GM18907 (cell line): ENCODE results near the gene PDE4D.

Experiments used
- ATAC-seq: cut with Tn5 transposase; IDR thresholded peaks from one replicate; pipeline ENCODE4 v1.9.1; 2021; ENCODE audit warnings: mild to moderate bottlenecking, moderate library complexity; ENCODE audit not compliant: unreplicated experiment

Gene PDE4D

DNA sequence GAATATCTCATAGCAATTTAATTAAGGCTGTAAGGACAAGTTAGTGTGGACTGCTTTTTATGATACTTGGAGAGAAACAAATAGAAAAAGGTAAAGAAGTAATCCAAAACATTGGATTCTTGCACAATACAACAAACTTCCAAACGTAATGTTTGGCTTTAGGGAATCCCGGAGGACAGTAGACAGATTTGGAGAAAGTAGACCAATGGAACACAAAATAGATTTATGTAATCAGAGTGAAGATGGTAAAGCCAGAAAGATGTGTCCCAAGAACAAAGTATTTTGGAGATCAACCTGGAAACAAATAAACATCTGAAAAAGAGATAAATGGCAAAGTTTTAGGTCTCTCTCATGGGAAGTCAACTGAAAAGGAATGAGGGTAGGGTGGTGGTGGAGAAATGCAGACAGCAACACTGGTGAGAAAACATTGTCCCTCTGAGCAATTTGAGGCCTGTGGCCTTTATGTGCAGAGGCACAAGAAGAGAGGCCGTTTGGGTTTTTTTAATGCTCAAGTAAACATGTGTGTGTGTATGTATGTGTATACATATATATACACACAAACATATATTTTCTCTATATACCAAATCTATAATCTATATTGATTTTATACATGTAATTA, 620.6 kb downstream of the PDE4D start:
- ATAC-seq, result no peak

DNA sequence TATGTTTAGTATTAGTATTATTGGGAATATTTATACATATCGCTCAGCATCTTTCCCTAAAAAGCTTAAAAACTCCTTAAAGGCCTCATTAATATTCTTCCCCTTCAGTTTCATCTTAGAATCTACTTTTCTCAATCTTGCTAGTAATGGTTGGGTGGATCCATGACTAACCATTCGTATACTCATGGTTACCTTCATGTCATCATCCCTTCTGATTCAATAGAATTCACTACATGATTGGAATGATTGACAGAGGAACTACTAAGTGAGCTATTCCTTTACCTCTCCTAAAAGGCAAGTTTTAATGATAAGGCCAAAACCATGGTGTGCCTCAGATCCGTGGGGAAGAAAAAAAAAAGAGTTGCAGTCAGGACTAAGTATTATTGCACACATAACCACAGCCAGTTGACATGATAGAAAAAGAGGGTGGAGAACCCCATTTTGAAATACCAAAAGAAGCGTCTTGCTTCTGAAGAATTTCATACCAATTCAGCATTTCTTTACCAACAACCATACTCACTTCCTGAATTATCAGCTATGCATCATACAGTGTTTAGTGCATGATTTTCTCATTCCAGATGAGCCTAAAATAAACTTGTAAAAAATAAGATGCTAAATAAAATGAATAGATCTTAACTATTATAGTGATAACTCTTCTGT, 624.6 kb downstream of the PDE4D start:
- no peak for ATAC-seq

DNA sequence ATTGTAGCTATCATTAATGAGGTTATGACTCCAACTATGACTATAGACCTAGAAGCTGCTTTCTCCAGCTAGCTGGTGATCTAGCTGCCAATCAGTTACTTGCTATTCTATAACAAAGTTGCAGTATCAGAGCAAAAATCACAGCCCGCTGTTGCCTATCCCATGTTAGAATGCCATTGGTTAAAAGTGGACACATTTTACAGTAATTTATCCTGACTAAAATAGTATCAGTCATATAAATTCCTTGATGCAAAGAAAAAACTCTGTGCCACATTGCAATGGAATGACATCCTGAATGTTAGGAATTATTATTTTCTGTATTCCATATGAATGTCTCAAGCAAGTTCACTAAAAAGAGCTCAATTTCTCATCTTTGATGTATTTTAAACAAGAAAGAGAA, 626.5 kb downstream of the PDE4D start:
- ATAC-seq, result no peak

DNA sequence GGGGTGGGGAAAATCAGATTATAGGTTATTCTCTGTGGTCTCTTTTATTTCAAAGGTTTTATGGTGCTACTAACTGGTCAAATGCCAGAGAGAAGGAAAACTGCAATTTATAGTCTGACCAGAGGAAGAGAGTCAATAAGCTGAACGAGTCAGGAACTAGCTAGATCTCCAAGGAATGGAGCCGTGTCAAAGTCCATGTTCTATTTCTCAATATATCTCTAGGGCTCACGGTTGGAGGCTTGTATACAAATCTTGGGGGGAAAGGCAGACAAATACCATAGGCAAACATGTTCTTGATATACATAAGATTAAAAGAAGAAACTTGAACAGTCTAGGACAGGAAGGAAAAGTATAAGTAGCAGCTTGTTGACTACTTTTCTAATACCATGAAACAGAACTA, 627.1 kb downstream of the PDE4D start:
- no peak for ATAC-seq

DNA sequence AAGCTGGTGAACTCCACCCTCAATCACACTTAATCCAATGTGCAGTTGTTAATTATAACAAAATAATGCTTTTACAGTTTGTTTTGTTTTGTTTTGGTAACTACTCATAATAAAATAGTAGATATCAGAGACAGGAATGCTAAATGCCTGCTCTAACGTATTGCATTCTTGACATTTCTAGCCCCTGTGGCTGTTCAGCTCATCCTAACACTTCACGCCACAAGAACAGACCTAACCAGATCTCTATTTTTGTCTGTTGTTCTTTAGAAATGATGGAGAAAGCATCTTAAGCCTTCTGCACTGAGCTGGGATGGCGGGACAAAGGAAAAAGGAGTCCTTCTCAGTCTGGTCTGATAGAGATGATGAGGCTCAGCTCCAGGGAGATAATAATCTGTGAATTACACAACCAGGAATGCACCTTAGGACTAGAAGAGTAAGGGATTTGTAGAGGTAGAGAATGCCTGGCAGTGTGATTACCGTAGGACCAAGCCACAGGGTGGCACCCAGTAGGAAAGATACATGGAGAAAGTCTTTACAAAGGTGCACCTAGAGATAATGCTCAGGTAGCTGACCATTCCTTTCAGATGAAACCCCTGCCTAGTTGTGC, 628.8 kb downstream of the PDE4D start:
- ATAC-seq, result no peak

DNA sequence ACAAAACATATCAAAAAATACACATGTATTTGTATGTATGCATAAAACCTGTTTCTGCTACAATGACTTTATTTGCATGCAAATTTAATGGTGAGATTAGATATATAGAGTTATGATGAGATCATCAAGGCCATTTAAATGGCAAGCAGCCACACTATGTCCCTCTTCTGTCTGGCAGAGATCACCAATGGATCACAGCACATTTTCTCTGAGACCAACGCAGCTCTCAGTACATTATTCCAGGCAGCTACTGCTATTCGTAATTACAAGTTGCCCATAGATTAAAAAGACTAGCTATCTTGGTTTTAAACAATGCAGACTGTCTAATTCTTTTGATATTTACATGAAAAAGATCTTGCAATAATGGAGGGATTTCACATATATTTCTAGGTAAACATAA, 629.5 kb downstream of the PDE4D start:
- ATAC-seq, result no peak

DNA sequence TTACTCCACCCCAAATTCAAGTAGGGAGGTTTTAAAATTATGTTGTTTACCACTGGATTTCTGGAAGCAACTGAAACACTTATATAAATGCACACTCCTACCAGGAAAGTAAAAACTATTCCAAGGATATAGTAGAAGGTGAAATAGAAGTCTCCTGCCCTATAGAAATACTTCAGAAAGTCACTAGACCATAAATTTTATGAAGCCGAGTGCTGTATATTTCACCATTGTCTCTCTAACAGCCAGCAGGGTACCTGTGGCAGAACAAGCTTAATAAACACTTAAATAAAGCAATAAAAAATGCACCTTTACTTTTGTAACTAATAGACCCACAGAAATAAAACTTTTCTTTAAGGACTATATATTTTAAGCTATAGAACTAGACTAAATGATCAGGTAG, 631.6 kb downstream of the PDE4D start:
- ATAC-seq, result no peak

DNA sequence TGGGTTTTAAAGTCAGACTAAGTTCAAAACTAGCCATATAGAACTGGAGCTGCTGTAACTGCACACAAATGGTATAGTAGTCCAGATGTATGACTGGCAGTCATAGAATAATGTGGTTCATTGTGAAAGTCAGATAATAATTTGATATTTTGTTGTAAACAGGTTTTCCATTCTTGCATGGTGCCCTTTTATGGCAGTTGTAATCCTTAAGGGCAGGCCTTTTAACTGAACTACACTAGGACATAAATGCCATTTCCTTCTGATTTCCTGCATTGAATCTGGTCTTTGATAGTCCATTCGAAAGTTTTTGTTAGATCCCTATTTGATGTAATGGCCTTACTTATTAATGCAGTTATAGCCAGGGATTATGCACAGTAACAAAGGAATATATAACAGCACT, 632.6 kb downstream of the PDE4D start:
- ATAC-seq, result no peak

DNA sequence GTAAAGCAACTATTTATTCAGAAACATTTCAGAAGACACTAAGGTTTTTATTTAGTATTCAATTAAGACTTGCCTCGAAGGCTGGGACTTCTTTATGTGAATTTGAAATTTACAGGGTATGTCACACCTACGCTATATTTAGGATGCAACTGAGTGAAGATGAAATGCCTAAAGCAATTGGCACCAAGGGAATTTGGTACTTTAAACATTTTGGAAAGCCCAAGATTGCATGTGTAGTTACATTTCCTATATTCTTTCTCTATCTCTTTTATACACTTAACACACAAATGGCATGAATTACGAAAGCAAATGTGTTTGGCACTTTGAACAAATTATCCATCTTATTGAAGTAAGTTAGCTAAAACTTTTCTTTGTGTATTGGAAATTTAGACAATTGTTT, 633.3 kb downstream of the PDE4D start:
- ATAC-seq, result no peak

DNA sequence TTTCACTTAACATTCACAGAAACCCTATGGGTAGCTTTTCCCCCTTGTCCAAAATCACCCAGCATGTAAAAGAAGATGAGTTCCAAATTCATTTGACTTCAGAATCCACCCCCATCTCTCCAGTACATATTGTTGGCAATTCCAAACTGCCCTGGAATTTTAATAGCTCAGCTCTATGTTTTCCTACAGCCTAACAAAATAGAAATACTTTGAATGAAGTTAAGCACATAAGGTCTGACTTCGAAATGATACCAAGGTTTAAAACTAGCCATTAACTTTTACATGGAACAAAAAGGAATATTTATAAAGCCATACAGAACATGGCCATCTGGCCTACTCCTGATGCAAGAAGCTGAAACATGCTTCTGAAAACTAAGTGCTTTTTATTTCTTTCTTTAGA, 634.3 kb downstream of the PDE4D start:
- no peak for ATAC-seq

DNA sequence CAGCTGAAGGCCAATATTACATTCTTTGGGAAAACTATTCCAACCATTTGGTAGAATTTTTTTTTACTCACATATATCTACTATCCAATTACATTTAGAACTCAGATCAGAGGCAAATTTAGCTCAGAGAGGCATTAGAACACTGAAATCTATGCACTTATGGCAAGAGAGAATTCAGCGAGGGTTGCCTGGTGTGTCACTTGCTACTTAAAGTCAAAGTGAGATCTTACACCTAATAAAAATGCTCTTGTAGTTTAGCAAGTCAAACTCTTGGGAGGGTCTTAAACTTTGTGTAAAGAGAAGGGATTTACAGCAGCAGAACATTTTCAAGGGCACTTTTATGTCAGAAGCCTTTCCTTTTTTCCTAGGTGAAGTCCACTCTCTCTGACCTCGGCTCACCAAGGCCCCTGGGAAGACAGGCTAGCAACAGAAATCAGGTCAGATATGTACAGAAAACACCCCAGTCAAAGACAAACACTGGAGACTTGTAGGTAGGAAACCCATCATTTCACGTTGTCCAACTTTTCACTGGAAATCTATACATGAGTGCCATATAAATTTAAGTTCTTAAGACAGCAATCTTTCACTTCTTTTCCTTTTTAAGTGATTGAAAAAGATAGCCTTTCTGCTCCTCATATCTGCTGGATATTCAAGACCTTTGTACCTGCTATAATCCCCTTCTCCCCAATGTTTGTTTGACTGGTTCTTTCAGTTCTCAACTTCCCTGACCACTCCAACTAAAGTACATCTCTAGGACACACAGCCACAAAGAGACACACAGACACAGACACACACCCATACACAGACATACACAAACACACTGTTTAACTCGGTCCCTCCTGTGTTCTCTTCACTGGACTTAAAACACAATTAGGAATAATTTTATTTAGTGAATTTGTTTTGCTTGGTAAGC, 635.8 kb downstream of the PDE4D start:
- ATAC-seq, result no peak

DNA sequence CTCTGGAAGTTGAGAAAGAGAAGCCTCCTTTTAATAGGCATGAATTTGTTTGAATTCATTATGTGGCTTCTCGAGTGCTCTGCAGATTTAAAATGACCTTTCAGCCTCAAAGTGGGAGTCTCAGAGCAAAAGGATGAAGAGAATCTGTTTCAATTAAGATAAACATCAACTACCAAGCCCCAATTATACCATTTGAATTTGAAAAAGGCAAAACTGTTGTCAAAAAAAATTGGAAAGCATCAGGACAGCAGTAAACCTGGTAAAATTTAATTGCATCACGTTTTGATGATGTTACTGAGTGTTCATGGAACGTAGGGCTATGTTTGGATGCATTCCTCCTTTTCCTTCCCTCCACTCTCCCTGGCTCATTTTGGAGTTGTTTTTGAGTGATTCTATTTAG, 637.2 kb downstream of the PDE4D start:
- ATAC-seq, result no peak

DNA sequence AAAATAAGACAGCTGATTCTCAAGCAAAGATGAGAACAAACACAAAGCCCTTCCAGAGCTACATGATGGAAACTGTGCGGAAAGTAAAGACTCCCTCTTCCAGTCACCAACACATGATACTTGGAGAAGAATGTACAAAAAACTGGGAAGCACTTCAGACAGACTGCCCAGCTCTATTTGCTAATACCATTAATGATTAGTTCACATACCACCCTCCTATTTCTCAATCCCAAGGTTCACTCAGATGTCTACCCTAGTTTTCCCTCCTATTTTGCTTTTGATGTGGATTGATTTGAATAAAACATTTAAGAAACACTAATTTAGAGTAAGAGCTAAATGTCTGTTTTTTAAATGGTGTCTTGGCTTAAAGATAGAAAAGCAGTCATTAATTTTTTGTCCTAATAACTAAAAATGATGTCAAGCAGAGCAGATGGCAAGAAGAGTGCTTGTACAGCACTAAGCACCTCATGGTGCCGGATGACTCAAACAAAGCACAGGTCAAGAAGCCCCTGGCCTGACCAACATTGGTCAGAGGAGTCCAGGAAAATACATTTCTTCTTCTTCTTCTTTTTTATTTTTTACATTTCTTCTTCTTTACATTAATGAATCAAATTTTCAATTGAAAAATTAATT, 639.4 kb downstream of the PDE4D start:
- ATAC-seq, result no peak

DNA sequence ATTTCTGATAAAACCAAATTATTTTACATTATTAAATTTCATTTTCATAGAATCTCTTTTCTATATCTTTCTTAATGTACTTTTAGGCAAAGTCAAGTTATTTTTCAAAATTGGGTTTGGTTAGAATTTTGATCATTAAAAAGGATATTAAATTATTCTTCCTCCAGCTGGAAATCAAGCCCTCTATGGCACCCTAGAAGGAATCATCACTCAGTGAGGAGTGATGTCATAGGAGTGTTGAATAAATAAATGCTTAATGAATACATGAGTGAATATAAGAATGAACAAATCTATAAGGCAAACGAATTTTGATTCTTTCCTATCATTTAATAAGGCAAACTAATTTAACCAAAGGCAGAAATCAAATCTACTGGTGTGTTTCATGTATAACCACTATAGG, 639.9 kb downstream of the PDE4D start:
- no peak for ATAC-seq

DNA sequence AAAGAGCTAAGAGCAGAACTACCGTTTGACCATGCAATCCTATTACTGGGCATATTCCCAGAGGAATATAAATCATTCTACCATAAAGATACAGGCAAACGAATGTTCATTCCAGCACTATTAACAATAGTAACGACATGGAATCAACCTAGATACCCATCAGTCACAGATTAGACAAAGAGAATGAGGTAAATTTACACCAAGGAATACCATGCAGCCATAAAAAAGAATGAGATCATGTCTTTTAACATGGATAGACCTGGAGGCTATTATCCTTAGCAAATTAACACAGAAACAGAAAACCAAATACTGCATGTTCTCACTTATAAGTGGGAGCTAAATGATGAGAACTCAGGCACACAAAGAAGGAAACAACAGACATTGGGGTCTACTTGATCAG, 641.9 kb downstream of the PDE4D start:
- no peak for ATAC-seq

DNA sequence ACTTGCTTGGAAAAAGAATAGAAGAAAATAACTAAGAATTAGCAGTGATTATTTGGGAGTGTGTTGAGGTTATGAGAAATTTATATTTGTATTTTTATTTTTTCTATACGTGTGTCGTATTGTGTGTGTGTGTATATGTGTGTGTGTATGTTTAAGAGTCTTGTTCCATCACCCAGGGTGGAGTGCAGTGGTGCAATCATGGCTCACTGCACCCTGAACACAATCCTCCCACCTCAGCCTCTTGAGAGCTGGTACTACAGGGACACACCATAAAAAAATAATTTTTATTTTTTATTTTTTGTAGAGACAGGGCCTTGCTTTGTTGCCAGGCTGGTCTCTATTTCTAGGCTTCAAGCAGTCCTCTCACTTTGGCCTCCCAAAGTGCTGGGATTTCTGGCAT, 643.8 kb downstream of the PDE4D start:
- ATAC-seq, result no peak

DNA sequence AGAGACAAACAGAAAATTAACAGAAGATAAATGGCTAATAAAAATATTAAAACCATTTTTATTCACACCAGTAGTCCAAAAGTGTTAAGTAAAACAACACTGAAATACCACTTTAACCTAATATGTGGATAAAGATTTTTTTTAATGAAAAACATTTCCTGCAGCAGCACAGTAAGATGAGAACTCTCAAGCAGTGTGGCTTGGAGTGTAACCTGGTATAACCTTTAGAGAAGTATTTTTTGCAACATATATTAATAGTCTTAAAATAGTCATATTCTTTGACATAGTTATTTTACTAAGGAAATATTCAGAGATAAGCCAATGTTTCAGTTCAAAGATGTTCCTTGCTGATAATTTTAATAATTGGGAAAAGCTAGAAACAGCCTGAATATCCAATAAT, 644.4 kb downstream of the PDE4D start:
- ATAC-seq, result no peak

DNA sequence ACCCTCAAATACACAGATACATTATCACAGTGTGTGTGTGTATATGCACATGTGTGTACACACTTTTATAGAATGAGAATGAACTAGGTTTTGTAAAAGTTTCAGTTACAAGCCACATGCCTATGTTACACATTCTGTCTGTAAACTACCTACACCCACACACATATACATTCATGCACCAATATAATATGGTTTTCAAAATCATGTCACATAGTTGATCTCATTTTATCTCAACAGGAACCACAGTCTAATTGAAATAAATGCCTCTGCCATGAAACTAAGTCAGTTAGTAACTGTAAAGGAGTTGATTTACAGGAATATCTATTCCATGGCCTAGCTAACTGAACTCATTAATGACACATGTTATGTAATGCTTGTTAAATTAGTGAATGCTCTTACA, 646.6 kb downstream of the PDE4D start:
- ATAC-seq, result no peak

DNA sequence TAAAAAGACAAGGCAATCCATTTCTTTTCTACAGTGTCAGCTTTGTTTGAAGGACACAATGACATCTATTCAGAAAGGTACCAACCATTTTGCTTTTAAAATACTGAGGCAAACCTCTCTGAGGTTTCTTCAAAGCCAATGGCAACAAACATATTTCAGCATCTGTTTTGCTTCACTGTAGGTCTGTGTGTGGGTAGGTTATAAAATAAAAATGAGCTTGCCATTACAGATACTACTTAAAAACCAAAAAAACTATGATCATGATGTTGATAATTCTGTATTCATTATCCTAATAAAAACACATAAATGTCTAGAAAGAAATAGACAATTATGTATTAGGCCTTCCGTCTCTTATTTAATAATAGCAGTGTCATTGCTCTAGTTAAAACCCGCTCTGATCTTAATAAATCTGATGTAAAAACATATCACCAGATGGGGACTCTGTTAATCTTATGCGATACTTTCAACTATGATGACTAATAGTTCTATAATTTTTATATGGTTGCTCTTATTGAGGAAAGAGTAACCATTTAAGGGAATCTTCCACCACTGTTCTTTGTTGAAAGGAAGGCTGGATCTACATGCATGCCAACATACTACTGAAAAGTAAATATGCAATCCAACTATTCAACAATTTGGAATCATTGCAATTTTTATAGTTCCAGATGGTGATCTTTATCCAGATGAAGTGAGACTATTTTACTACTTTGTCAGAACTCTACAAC, 647.2 kb downstream of the PDE4D start:
- no peak for ATAC-seq

DNA sequence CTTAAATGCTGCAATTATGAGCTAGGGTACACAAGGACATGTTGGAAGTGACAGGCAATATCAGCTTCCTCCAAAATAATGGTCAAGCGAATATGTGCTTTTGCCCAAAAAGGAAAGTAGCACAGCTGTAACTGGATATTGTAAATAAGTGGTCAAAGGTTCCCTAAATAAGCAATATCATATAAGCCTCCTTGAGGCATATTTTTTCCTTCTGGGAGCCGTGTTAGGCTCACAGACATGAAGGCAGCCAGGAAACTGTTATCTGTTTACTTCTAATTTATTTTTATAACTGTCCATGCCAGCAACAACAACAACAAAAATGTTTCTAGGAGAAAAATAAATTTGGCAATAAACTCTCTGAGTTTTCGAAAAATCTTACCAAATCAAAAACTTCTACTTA, 648.3 kb downstream of the PDE4D start:
- ATAC-seq, result no peak

DNA sequence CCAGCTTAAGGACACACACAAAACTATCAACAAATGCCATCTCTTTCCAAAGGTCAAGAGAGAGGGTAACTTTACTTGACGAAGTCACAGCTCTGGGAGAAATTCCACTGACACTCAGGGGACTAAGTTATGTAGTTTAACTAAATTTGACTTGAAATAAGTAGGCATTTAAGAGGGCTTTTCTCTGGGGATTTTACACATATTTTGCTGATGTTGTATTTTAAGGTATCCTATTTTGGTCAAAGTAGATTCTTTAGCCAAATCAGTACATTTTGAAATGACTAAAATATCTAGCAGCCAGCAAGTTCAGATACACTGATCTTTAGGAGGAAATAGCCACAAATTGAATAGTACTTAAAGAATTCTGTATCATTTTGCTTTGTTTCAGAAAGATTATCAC, 652.0 kb downstream of the PDE4D start:
- ATAC-seq, result no peak
